HG02623 (cell line): ENCODE measurements around the gene PGC.
"Not testable (repeated sequence)": the region's sequence is repeated elsewhere in the genome, so short reads cannot be mapped to it uniquely, and the experiment has no call there.

Experiments used
- ATAC-seq: cut with Tn5 transposase; IDR thresholded peaks from one replicate; pipeline ENCODE4 v1.9.1; 2021; ENCODE audit warnings: moderate library complexity; ENCODE audit not compliant: unreplicated experiment

PGC gene

DNA sequence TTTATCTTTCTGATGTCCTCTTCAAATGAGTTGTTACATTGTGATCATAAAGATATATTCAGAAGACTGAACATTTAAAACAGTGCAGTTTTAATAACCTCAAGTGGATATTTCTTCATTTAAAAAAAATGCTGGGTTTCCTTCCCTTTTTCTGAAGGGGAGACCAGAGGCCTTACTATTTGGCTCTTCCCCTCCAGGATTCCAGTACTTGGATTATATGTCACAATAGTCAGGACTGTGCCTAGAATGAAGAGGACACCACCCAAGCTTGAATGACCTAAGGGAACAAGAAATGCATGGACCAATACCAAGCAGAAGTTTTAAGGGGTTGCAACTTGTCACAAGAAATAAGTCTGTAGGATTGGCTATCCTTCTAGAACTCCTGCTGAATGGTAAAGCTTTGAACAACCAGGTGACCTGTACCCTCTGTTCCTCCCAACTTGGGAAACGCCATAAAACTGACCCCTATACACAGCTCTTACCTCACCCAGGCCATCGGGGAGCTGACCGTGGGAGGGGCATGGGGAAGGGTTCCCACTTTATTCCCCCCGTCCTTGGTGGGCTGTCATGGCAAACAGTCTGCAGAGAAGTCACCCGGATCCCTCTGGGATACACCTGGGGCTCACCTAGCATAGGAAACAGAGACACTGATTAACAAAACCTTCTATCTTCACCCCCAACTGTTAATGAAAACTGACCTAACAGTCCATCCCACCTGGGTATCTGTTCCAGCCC, 30.5 kb upstream of the PGC start:
- no peak for ATAC-seq

DNA sequence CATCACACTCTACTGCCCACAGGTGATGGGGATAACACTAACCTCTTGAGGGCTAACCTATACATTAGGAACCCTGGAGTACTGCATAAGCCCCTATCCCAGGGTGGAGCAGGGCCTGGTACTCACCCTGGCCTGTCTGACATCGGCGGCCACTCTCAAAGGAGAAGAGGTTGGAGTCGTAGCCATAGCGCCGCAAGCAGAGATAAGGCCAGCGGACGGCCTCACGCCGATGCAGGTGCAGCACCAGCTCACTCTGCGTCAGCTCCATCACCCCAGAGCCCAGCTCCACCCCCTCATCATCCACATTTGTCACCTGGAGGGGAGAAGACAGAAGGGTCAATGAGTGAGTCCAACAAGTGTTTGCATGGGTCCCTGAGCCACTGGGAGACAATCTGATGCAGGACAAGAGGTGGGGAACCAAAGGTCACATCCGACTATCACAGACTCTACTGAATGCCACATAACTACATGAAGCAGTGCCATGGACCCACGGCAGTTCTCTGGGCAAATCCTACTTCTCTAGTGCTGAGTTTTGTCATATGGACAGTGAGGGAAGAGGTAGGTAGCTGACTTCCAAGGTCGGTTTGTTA, 28.2 kb upstream of the PGC start:
- ATAC-seq = no peak

DNA sequence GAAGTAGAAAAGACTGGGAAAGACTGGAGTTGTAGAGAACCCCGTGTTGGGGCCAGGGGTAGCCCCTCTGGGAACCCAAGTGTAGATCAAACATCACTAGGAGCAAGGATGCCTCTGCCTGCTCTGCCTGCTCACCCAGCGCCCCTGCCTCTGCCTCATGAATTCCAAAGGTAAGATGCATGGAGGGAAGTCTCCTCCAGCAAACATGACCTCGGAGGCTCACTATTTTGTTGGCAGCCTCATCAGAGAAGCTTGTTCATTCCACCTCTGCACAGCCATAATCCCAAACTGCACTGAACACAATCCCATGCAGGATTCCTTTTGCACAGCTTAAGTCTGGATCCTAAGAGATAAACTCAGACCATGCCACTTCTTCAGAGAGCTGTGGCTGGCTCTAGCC, 27.6 kb upstream of the PGC start:
- ATAC-seq = no peak

DNA sequence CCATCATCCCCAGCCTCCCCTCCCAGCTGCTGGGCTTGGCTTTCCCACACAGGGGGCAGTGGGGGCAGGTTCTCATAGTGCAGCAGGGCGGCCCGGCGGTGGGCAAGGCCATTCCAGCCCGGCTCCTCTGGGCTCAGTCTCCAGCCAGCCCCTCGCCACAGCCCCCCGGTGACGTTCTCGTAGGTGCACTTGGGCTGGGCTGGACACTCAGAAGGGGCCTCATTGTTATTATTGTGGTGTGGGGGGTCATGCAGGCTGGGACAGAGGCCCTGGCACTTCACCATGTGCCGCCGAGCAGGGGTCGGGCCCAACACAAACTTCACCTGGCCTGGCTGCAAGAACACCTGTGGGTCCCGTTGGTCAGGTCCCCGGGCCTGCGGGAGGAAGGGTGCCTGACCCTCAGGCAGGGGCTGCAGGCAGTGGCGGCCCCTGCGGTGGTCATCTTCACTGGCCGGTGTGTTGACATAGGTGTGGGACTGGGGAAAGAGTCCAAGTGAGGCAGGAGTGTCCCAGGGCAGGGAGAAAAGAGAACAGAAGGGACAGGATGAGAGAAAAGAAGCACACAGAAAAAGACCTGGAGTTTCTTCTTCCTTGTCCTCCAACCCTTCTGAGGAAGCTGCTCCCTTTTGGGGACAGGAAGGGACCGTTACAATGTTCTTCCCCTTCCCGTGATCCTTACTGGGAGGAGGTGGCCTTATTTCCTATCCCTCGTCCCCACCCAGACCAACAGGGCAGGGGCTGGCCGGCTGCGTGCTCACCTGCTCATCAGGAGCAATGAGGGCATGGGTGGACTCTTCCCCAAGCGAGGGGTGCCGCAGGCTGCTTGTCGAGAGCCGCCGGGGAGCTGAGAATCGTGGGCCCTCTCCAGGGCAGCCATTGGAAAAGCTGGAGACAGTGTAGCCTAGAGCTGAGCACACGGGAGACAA, 24.1 kb upstream of the PGC start:
- ATAC-seq = no peak

- ATAC-seq = no peak
These were observed 23.3 kb upstream of the PGC start for GRCh38 chr6:41770381-41771057.

- no peak for ATAC-seq
These were observed 22.2 kb upstream of the PGC start for GRCh38 chr6:41769376-41769775.

DNA sequence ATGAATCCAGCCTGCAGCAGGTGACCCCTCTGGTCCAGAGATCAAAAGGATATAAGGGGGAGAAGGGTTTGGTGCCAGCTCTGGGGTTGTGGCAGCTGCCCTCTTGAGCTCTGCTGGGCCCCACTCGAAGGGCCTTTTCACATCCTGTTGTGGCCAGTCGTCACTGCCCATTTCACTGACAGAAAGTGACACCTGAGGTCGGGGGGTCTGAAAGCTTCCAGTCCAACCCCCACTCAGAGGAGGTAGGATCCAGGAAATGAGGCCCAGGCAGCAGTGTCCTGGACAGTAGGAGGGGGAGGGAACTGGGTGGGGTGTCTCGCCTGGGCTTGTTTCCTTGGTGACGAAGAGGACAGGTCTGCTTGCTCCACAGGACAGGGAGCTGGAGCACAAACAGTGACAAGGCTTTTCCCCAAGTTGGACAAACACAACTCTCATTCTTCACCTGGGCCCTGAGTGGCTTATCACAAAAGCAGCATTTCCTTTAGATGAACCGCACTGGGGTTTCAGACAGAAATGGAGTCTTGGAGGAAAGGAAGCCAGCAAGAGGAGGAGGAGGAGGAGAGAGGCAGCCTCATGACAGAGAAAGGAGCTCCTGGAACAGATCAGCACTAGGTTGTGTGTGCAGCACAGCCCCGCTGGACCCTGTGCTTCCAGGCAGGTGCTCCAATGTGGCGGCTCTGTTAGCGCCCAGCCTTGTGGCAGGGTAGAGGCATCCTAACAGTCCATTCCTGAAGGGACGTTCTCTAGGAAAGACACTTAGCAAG, 21.5 kb upstream of the PGC start:
- no peak for ATAC-seq

DNA sequence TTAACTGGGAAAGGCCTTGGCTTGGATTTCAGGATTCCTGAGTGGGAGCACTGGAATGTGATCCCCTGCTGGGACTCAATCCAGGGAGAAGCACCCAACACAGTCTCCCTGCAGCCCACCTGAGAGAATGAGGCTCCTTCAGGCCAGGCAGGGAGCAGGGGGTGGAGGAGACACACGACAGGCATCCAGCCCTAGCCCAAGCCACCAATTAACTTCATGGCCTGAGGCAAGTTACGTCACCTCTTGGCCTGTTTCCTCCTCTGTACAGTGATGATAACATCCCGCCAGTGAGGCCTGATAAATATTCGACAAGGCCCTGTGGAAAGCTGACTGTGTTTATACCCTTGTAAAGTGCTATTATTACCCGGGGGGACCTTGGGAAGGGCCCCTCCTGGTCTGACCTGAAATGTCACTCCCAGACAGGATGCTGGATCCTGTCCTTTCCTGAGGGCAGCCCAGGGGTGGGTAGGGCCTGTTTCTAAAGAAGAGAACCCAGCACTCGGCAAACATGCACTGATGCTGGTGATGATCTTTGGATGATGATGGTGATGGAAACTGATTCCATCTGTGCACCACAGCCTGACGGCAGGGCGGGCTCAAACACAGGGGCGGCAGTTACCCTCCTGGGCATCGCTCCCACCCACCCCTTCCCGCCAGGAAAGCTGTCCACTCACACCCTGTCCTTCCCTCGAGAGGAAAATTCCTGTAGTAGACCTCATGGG, 20.1 kb upstream of the PGC start:
- no peak for ATAC-seq

- not testable (repeated sequence) for ATAC-seq
These were observed 19.0 kb upstream of the PGC start for GRCh38 chr6:41766043-41766664.

DNA sequence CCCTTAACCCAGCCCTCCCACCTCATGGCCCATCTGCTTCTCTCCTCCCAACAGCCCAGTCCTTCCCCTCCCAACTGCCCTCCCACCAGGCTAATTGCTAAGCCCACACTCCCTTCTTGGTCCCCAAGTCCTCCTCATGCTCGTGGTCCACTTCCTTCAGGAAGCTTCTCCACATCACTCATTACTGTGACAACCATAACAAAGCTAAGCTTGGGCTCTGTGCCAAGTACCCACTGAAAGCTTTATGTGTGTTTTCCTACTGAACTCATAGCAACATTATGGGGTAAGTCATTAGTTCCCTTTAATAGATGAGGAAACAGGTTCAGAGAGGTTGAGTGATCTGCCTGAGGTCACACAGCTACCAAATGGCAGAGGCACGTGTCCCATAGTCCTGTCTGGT, 16.3 kb upstream of the PGC start:
- no peak for ATAC-seq

DNA sequence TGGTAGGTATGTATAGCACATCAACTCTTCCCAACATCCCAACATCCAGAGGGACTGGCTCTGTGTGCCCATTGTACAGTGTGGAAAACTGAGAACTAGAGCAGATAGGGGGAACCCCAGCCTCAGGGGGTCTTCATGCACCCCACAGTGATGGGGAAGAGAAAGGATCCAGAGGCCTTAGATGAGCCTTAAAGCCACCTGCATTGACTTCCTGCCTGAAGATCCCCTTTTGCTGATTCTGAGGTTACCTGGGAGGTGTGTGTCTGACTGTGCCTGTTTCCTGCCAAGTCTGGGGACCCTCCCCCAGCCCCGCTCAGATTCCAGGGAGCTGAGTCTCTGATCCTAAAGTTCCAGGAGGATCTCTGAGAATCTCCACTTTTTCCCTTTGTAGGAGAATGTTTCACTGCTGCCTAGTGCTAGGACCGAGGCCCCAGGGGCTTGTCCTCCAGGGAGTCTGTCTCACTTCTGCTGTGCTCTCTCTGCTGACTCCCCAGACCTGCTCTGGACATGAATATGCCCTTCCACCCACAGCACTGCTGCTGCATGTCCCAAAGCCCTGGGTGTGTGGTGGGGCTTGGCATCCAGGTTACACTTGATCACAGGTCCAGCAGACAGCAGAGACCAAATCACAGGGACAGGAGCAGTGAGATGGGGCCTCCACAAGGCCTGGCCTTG, 12.8 kb upstream of the PGC start:
- ATAC-seq = no peak

DNA sequence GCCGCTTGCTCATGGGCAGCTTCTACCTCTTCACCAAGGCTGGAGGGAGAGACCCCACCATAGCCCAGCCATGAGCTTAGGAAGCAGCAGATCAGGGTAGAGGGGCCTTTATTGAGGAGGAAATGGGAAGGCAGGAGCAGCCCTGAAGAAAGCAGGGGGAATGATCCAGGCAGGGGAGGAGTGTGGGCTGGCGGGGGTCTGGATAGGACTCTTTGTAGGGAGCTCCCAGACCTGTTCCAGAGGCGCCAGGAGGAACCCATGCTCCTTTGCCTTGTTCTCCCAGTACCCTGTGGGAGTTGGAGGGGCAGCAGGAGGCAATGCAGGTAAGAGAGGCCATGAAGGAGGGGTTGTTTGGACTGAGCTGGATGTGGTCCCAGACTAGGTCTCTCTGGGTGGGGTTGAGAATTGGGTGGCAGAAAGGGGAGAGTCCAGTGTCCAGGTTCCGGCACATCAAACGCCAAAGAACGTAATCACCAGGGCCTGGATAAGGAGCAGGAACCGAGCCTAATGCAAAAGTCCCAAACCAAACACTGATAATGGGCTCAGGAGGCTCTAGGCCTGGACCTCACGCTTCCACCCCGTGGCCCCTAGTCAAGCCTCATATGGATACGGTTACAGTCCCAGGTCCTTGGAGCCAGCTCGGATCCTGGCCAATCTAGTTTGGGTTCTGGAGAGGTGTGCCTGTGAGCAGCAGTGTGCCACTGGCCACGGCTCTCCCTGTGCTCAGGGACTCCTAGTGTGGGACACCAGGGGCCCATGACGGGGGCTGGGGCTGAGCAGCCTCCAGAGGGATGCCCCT, 12.1 kb upstream of the PGC start:
- ATAC-seq = no peak

- no peak for ATAC-seq
These were observed 11.4 kb upstream of the PGC start for GRCh38 chr6:41758641-41759035.

GRCh38 chr6:41757931-41758640, 10.9 kb upstream of the PGC start:
- ATAC-seq = no peak

DNA sequence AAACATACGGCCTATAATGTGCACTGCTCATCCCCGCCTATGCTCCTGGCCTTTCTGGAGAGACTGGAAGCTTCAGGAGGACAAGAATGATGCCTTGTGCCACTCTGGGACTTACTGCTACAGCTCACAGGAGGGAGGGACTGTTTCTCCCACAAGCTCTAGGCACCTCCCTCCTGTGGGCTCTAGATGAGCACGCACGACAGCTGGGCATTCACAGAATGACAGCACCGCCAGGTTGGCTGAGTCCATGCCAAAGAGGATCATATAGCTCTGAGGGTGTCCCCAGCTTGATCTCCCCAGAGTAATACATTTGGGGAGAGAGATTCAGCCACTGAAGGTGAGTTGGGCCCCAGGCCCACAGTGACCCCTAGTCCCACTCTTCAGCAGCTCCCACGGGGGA, 10.1 kb upstream of the PGC start:
- no peak for ATAC-seq

GRCh38 chr6:41756354-41756753, 9.2 kb upstream of the PGC start:
- ATAC-seq = no peak

GRCh38 chr6:41755895-41756294, 8.7 kb upstream of the PGC start:
- ATAC-seq = no peak
